HFF-Myc (cell line): ENCODE measurements around the gene HSDL2.

ENCODE experiments used
- DNase-seq: peaks from one replicate; pipeline ENCODE4 v3.0.0-alpha.2; 2011; ENCODE audit warnings: low read depth; ENCODE audit errors: extremely low read depth
- H3K4me3 ChIP-seq: replicated peaks from 2 replicates; pipeline ENCODE4 v1.5.1; 2011; ENCODE audit warnings: low read depth, mild to moderate bottlenecking, control low read depth, low read length
- TF ChIP-seq, protein P1 (sequence below): IDR thresholded peaks from 2 replicates; pipeline ENCODE4 v1.5.1; 2012; ENCODE audit warnings: mild to moderate bottlenecking, low read depth, low read length, control low read depth; ENCODE audit errors: missing control alignments

HSDL2 gene

DNA sequence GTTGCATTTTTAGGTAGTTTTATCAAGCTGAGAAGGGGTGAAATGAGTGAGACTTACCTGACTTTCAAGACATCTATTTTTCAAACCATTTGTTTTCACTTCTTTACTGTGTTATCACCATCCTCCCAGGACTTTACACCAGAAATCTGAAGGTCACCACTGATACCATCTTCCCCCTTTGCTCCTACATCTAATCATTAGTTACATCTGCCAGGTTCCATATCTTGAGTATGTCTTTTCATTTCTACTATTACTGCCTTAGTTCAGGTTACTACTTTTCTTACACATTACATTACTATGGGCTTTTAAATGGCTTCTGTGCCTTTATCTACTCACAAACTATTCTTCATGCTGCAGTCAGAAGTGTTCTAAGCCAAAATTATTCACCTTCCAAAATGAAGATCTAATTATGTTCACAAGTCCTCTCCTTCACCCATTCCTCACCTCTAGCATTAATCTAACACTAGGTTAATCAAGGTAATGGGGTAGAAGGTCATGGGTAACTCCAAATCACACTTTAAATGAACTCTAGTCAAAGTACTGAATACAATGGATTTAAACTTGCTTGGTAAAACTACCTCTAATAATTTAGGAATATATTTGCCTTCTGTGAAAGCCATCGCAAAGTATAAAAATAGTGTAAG is 2.1 kb upstream of the HSDL2 start:
- TF ChIP-seq, protein P1, sequence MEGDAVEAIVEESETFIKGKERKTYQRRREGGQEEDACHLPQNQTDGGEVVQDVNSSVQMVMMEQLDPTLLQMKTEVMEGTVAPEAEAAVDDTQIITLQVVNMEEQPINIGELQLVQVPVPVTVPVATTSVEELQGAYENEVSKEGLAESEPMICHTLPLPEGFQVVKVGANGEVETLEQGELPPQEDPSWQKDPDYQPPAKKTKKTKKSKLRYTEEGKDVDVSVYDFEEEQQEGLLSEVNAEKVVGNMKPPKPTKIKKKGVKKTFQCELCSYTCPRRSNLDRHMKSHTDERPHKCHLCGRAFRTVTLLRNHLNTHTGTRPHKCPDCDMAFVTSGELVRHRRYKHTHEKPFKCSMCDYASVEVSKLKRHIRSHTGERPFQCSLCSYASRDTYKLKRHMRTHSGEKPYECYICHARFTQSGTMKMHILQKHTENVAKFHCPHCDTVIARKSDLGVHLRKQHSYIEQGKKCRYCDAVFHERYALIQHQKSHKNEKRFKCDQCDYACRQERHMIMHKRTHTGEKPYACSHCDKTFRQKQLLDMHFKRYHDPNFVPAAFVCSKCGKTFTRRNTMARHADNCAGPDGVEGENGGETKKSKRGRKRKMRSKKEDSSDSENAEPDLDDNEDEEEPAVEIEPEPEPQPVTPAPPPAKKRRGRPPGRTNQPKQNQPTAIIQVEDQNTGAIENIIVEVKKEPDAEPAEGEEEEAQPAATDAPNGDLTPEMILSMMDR, result no peak
- peak overlapping the region; percentile 88 for H3K4me3 ChIP-seq
- DNase-seq, result no peak

DNA sequence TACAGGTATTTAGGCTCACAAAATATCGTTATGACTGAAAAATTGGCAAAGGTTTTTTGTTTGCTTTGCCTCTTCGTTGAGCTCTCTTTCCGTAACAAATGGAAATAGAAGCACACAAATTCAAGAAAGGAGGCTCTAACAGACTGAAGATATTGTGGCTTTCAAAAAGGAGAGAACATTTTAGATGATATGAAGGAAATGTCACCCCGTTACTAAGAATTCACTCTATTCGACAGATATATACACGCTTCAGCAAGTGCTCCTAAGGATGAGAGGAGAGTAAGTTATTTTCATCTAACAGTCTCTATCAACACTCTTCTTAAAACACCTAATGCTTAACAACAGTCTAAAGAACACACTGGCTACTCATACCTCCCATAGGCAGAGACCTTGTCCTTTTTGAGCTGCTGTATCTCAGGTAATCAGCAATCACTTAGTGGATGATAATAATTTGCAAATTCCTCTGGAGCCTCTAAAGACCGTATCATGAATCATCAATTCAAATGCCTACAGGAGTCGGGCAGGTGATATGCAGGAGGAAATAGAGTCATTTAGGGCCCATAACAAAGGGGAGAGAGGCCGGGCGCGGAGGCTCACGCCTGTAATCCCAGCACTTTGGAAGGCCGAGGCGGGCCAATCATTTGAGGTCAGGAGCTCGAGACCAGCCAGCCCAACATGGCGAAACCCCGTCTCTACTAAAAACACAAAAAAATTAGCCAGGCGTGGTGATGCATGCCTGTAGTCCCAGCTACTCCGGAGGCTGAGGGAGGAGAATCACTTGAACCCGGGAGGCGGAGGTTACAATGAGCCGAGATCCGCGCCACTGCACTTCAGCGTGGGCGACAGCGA is 1.4 kb upstream of the HSDL2 start:
- DNase-seq, result no peak
- peak overlapping the region; percentile 88 for H3K4me3 ChIP-seq
- TF ChIP-seq, protein P1, result no peak

DNA sequence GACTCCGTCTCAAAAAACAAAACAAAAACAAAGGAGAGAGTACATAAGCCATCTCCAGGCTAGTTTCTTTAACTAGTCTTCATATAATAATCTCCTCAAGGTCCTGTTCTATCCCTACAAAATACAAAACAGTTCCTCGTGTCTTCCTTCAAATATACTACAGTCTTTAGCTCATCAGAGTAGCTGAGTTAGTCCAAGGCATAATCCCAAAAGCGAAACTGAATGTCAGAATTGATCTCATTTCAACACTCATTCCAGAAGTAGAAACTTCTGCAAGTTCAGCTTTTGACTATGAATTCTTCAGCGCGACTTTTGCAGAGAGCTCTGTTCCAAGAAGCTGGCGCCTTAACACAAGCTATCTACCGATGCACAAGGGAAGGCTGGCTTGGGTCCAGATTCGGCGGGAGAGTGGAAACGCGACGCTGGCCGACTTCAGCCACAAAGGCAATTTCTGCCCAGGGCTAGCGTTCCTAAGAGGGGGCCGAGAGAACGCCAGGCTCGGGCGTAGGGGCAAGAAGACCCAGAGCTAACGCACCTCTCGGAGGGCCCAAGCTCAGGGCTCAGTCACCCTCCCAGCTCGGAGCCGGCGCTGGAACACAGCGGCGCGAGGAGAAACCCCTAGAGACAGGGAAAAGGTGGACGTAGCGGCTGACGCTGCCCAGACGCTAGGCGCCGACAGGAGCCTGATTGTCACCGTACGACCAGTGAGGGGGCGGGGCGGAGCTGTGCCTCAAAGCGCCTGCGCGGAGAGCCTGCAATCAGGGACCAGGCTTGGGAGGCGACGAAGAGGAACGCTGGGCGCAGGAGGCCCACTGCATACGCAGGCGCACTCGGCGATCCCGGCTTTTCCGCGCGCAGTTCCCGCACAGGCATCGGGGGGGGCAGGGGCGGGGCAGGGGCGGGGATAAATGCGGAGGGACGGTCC is 469 bp upstream of the HSDL2 start:
- TF ChIP-seq, protein P1, result no peak
- peak; percentile 95 for DNase-seq
- peak overlapping the region; percentile 88 for H3K4me3 ChIP-seq

DNA sequence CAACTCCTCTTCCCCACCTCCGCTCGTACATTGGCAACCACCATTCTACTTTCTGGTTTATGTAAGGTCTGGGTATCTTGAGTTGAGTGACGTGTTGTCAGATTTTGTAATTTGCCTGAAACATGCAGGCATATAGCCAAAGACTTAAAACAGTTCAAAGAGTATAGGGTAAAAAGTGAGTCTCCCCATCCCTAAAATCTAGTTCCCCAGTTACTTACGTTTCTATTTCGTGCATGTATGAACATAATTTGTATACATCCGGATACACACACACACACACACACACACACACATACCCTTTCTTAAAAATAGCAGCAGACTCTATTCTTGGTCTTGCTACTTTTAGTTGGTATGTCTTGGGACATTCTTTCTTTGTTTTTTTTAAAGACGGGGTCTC is 915 bp downstream of the HSDL2 start:
- TF ChIP-seq, protein P1, result no peak
- no peak for DNase-seq
- peak overlapping the region; percentile 88 for H3K4me3 ChIP-seq

DNA sequence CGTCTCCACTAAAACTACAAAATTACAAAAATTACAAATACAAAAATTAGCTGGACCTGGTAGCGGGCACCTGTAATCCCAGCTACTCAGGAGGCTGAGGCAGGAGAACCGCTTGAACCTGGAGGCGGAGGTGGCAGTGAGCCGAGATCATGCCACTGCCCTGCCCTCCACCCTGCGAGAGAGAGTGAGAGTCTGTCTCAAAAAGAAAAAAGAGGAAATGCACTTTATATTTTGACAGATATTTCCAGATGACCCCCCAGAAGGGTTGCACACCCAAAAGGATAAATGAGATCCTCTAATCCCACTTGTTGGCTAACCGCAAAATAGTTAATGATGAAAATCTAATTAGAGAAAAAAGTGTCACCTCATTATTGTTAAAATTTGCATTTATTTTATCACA is 2.2 kb downstream of the HSDL2 start:
- TF ChIP-seq, protein P1, result no peak
- no peak for DNase-seq
- H3K4me3 ChIP-seq, result no peak overlapping the region

DNA sequence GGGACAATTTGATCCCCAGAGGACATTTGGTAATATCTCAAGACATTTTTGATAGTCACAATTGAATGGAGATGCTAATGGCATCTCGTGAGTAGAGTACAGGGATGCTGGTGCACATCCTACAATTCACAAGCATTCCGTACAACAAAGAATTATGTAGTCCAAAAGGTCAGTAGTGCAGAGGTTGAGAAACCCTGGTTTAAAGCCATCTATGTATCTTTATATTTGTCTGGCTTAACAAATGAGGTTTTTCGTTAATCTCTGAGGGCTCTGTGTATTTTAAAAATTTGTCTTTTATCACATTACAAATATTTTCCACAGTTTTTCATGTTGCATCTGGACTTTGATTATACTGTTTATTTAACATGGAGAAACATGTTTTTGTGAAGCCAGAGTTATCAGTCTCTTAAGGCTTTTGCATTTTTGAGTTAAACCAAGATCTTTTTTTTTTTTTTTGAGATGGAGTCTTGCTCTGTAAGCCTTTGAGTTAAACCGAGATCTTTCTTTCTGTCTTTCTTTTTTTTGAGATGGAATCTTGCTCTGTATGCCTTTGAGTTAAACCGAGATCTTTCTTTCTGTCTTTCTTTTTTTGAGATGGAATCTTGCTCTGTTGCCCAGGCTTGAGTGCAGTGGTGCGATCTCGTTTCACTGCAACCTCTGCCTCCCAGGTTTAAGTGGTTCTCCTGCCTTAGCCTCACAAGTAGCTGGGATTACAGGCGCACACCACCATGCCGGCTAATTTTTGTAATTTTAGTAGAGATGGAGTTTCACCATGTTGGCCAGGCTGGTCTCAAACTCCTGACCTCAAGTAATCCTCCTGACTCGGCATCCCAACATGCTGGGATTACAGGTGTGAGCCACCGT is 2.8 kb downstream of the HSDL2 start:
- no peak for DNase-seq
- TF ChIP-seq, protein P1, result no peak
- H3K4me3 ChIP-seq, result no peak overlapping the region
